ENCODE results near the gene TOMM40.

DNA sequence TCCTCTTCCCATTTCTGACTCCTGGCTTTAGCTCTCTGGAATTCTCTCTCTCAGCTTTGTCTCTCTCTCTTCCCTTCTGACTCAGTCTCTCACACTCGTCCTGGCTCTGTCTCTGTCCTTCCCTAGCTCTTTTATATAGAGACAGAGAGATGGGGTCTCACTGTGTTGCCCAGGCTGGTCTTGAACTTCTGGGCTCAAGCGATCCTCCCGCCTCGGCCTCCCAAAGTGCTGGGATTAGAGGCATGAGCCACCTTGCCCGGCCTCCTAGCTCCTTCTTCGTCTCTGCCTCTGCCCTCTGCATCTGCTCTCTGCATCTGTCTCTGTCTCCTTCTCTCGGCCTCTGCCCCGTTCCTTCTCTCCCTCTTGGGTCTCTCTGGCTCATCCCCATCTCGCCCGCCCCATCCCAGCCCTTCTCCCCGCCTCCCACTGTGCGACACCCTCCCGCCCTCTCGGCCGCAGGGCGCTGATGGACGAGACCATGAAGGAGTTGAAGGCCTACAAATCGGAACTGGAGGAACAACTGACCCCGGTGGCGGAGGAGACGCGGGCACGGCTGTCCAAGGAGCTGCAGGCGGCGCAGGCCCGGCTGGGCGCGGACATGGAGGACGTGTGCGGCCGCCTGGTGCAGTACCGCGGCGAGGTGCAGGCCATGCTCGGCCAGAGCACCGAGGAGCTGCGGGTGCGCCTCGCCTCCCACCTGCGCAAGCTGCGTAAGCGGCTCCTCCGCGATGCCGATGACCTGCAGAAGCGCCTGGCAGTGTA, 17.2 kb downstream of the TOMM40 start:
- no peak for TF ChIP-seq POLR2A (IDR thresholded peaks at IDR 0.05; ENCODE audit: low read length)
- no peak for TF ChIP-seq GATA1 (IDR thresholded peaks at IDR 0.05; ENCODE audit: low read depth, low read length)

Data from erythroblast (primary cell).